Stimulated activated CD8-positive, alpha-beta memory T cell treated with anti-CD3 and anti-CD28 coated beads, Interleukin-12 subunit alpha, Interleukin-12 subunit beta, amount 100 ng/mL, for 24 hours (primary cell): ENCODE data around the gene NOC3L.
A peak's percentile ranks its signal among the peaks of the same experiment; 100 is the strongest.
"Not testable (repeated sequence)": the region's sequence is repeated elsewhere in the genome, so short reads cannot be mapped to it uniquely, and the experiment has no call there.

Experiments
- DNase-seq: peaks from one replicate; pipeline ENCODE4 v3.0.0-alpha.2; 2020; ENCODE audit errors: extremely low read depth

Gene NOC3L

GRCh38 chr10:94362360-94363250, at the start of gene NOC3L:
Gene NOC3L, minus strand, starts transcription at chr10:94362939. Its CDS starts 101 bp downstream, at chr10:94362838.
- DNase-seq, result peak; percentile 97

- no peak for DNase-seq
Measured at GRCh38 chr10:94412449-94412848, 49.7 kb upstream of the NOC3L start.

- DNase-seq, result no peak
Measured at GRCh38 chr10:94411304-94411703, 48.6 kb upstream of the NOC3L start.

GRCh38 chr10:94409021-94409657, 46.4 kb upstream of the NOC3L start:
- no peak for DNase-seq

- DNase-seq, result no peak
Measured at GRCh38 chr10:94407668-94408067, 44.9 kb upstream of the NOC3L start.

GRCh38 chr10:94405406-94405805, 42.7 kb upstream of the NOC3L start:
- no peak for DNase-seq

- DNase-seq, result no peak
Measured at GRCh38 chr10:94403380-94404213, 40.9 kb upstream of the NOC3L start.

- no peak for DNase-seq
Measured at GRCh38 chr10:94402843-94403379, 40.2 kb upstream of the NOC3L start.

- no peak for DNase-seq
Measured at GRCh38 chr10:94402204-94402842, 39.6 kb upstream of the NOC3L start, which contains the start of gene TBC1D12. Gene TBC1D12, plus strand, starts transcription at chr10:94402541. Its CDS starts 73 bp downstream, at chr10:94402614.

- DNase-seq, result no peak
Measured at GRCh38 chr10:94398762-94399161, 36.0 kb upstream of the NOC3L start.

- DNase-seq, result no peak
Measured at GRCh38 chr10:94397549-94398370, 35.0 kb upstream of the NOC3L start.

- not testable (repeated sequence) for DNase-seq
Measured at GRCh38 chr10:94392117-94392516, 29.4 kb upstream of the NOC3L start.

- not testable (repeated sequence) for DNase-seq
Measured at GRCh38 chr10:94385733-94386132, 23.0 kb upstream of the NOC3L start.

- DNase-seq, result no peak
Measured at GRCh38 chr10:94383530-94383929, 20.8 kb upstream of the NOC3L start.

- no peak for DNase-seq
Measured at GRCh38 chr10:94376865-94377264, 14.1 kb upstream of the NOC3L start.

- DNase-seq, result no peak
Measured at GRCh38 chr10:94375374-94375773, 12.6 kb upstream of the NOC3L start.

- no peak for DNase-seq
Measured at GRCh38 chr10:94370501-94370900, 7.8 kb upstream of the NOC3L start.

GRCh38 chr10:94366382-94366781, 3.6 kb upstream of the NOC3L start:
- DNase-seq, result no peak

- DNase-seq, result no peak
Measured at GRCh38 chr10:94364482-94364881, 1.7 kb upstream of the NOC3L start.

GRCh38 chr10:94363251-94363565, 469 bp upstream of the NOC3L start:
- no peak for DNase-seq
